ENCODE data around the gene SIPA1L3. TPM values are rescaled to one million over a fixed set of nuclear protein-coding genes. Genes with fewer than 3 reads are reported as not detected.

Gene SIPA1L3
- total RNA-seq, 1 experiment from 2014 or later = 66.3 TPM

DNA sequence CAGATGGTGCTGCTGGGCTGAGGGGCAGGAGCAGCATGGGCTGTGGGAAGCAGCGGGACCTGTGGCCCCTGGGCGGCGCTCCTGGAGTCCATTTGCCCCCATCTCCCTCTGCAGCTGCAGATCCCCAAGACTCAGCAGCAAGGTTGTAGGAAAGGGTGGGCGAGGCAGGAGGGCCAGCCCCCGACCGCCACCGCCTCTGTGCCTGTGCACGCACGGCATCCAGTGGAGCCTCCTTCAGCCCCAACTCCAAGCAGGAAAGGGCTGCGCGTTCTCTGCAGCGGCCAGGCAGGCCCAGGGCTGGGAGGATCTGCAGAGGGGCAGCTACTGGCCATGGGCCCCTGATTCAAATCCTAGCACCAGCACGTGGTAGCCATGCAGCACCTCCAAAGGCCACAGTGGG lies 296.2 kb downstream of the SIPA1L3 start:
- H3K9me3 ChIP-seq (ENCODE audit: control insufficient read depth, insufficient read depth, low read depth, low read length) = no peaks in the 10 kb centered on the region
- no peaks in the 10 kb centered on the region for H3K27me3 ChIP-seq (ENCODE audit: control insufficient read depth, insufficient read depth, low read length)
- CTCF ChIA-PET = no interaction called here
- POLR2A ChIA-PET = no interaction called here
- no peak overlapping the region for H3K4me3 ChIP-seq (ENCODE audit: low read depth in 2 of 2, low read length in 2 of 2)
- H3K36me3 ChIP-seq (ENCODE audit: control insufficient read depth, insufficient read depth, low read length) = no peaks in the 10 kb centered on the region
- no TSS peak for BruUV-seq (replicated peaks)
- TF ChIP-seq POLR2AphosphoS5 (IDR thresholded peaks at IDR 0.05; ENCODE audit: low read depth, low read length) = no peak
- TF ChIP-seq, protein P1, sequence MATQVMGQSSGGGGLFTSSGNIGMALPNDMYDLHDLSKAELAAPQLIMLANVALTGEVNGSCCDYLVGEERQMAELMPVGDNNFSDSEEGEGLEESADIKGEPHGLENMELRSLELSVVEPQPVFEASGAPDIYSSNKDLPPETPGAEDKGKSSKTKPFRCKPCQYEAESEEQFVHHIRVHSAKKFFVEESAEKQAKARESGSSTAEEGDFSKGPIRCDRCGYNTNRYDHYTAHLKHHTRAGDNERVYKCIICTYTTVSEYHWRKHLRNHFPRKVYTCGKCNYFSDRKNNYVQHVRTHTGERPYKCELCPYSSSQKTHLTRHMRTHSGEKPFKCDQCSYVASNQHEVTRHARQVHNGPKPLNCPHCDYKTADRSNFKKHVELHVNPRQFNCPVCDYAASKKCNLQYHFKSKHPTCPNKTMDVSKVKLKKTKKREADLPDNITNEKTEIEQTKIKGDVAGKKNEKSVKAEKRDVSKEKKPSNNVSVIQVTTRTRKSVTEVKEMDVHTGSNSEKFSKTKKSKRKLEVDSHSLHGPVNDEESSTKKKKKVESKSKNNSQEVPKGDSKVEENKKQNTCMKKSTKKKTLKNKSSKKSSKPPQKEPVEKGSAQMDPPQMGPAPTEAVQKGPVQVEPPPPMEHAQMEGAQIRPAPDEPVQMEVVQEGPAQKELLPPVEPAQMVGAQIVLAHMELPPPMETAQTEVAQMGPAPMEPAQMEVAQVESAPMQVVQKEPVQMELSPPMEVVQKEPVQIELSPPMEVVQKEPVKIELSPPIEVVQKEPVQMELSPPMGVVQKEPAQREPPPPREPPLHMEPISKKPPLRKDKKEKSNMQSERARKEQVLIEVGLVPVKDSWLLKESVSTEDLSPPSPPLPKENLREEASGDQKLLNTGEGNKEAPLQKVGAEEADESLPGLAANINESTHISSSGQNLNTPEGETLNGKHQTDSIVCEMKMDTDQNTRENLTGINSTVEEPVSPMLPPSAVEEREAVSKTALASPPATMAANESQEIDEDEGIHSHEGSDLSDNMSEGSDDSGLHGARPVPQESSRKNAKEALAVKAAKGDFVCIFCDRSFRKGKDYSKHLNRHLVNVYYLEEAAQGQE (IDR thresholded peaks at IDR 0.05; ENCODE audit: insufficient read depth in 1 of 2, low read depth in 2 of 2, low read length in 1 of 2) = no peak
- intact Hi-C loops (cut with micrococcal nuclease; ENCODE audit: unreplicated experiment) = no loop called here
- H3K4me1 ChIP-seq (ENCODE audit: control insufficient read depth, insufficient read depth, low read length) = peaks cover 3% of the 10 kb centered on the region; the same call in 1 of the 2 replicates
- in situ Hi-C loops (cut with HindIII; ENCODE audit: low pct_unique_long_range_greater_than_20kb, low sequenced_read_pairs) = no loop called here
- H3K27ac ChIP-seq (ENCODE audit: low read length) = no peak overlapping the region
- DNase-seq (ENCODE audit: low read depth, low spot score) = no peak
- ATAC-seq = no peak

DNA sequence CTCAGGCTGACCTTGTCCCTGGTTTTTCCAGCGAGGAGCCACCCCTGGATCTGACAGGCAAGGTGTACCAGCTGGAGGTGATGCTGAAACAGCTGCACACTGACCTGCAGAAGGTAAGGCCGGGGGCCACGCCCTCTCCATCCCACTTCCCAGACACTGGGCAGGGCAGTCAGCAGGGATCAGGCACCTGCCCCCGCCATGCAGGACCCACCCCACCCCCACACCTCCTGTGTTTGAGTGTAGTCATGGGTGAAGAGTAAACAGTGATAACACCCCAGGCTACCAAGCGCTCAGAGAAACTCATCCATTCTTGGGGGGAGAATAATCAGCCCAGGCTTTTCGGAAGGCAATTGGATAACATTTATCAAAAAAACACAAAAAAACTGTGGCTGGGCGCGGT lies 297.1 kb downstream of the SIPA1L3 start:
- Histone ChIP-seq H3K36me3 (ENCODE audit: control insufficient read depth, insufficient read depth, low read length) (no peaks in the 10 kb centered on the region), H3K27ac (ENCODE audit: low read length) (no peak overlapping the region), H3K27me3 (ENCODE audit: control insufficient read depth, insufficient read depth, low read length) (no peaks in the 10 kb centered on the region), H3K9me3 (ENCODE audit: control insufficient read depth, insufficient read depth, low read depth, low read length) (no peaks in the 10 kb centered on the region), H3K4me1 (ENCODE audit: control insufficient read depth, insufficient read depth, low read length) (peaks cover 3% of the 10 kb centered on the region; the same call in 1 of the 2 replicates), H3K4me3 (ENCODE audit: low read depth in 2 of 2, low read length in 2 of 2) (no peak overlapping the region)
- no peak for ATAC-seq
- ChIA-PET POLR2A (no interaction called here), CTCF (interaction anchor here (0.5 kb wide), 1 partner anchor 126 kb away, joined by 3 read pairs; no protein-coding TSS in a partner anchor)
- in situ Hi-C loops (cut with HindIII; ENCODE audit: low pct_unique_long_range_greater_than_20kb, low sequenced_read_pairs) (no loop called here), intact Hi-C loops (cut with micrococcal nuclease; ENCODE audit: unreplicated experiment) (no loop called here)
- DNase-seq (ENCODE audit: low read depth, low spot score) = no peak
- no TSS peak for BruUV-seq (replicated peaks)
- no peak for TF ChIP-seq TCF7L2 (IDR thresholded peaks at IDR 0.05; ENCODE audit: low read depth, low read length)
- TF ChIP-seq, protein P2, sequence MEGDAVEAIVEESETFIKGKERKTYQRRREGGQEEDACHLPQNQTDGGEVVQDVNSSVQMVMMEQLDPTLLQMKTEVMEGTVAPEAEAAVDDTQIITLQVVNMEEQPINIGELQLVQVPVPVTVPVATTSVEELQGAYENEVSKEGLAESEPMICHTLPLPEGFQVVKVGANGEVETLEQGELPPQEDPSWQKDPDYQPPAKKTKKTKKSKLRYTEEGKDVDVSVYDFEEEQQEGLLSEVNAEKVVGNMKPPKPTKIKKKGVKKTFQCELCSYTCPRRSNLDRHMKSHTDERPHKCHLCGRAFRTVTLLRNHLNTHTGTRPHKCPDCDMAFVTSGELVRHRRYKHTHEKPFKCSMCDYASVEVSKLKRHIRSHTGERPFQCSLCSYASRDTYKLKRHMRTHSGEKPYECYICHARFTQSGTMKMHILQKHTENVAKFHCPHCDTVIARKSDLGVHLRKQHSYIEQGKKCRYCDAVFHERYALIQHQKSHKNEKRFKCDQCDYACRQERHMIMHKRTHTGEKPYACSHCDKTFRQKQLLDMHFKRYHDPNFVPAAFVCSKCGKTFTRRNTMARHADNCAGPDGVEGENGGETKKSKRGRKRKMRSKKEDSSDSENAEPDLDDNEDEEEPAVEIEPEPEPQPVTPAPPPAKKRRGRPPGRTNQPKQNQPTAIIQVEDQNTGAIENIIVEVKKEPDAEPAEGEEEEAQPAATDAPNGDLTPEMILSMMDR (IDR thresholded peaks at IDR 0.05) = no peak
- TF ChIP-seq POLR2AphosphoS5 (IDR thresholded peaks at IDR 0.05; ENCODE audit: low read depth, low read length) = no peak
- TF ChIP-seq SIN3A (IDR thresholded peaks at IDR 0.05; ENCODE audit: borderline replicate concordance, insufficient read depth, low read depth, low read length) = no peak

DNA sequence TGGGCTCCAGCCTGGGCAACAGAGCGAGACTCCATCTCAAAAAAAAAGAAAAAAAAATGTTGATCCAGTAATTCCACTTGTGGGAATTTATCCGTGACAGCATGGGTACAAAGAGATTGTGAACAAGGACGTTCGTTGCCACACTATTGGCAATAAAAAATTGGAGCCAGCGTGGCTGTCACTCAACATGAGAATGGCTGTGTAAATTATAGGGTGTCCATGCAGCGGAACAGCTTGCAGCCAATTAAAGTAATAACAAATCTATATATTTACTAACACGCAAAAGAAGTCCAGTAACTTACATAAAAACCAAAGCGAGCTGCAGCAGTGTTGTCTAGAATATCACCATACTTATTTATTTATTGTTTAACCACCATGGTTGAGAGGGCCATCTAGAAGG lies 297.7 kb downstream of the SIPA1L3 start:
- DNase-seq (ENCODE audit: low read depth, low spot score) = no peak
- TF ChIP-seq SIN3A (IDR thresholded peaks at IDR 0.05; ENCODE audit: borderline replicate concordance, insufficient read depth, low read depth, low read length) (no peak), TCF7L2 (IDR thresholded peaks at IDR 0.05; ENCODE audit: low read depth, low read length) (no peak), POLR2AphosphoS5 (IDR thresholded peaks at IDR 0.05; ENCODE audit: low read depth, low read length) (no peak)
- TF ChIP-seq, protein P1 (IDR thresholded peaks at IDR 0.05; ENCODE audit: insufficient read depth in 1 of 2, low read depth in 2 of 2, low read length in 1 of 2) = no peak
- TF ChIP-seq, protein P2 (IDR thresholded peaks at IDR 0.05) = no peak
- peaks cover 3% of the 10 kb centered on the region; the same call in 1 of the 2 replicates for H3K4me1 ChIP-seq (ENCODE audit: control insufficient read depth, insufficient read depth, low read length)
- no peaks in the 10 kb centered on the region for H3K9me3 ChIP-seq (ENCODE audit: control insufficient read depth, insufficient read depth, low read depth, low read length)
- H3K4me3 ChIP-seq (ENCODE audit: low read depth in 2 of 2, low read length in 2 of 2) = no peak overlapping the region
- intact Hi-C loops (cut with micrococcal nuclease; ENCODE audit: unreplicated experiment) = no loop called here
- H3K27ac ChIP-seq (ENCODE audit: low read length) = no peak overlapping the region
- no peaks in the 10 kb centered on the region for H3K27me3 ChIP-seq (ENCODE audit: control insufficient read depth, insufficient read depth, low read length)
- no TSS peak for BruUV-seq (replicated peaks)
- no peak for ATAC-seq
- CTCF ChIA-PET = interaction anchor here (0.8 kb wide), 1 partner anchor 28 kb away, joined by 3 read pairs; no protein-coding TSS in a partner anchor
- H3K36me3 ChIP-seq (ENCODE audit: control insufficient read depth, insufficient read depth, low read length) = no peaks in the 10 kb centered on the region
- in situ Hi-C loops (cut with HindIII; ENCODE audit: low pct_unique_long_range_greater_than_20kb, low sequenced_read_pairs) = no loop called here
- POLR2A ChIA-PET = no interaction called here

Measured in Panc1 (cell line).